ENCODE results near the gene FAM83G.
A peak's percentile ranks its signal among the peaks of the same experiment; 100 is the strongest.

Gene FAM83G

DNA sequence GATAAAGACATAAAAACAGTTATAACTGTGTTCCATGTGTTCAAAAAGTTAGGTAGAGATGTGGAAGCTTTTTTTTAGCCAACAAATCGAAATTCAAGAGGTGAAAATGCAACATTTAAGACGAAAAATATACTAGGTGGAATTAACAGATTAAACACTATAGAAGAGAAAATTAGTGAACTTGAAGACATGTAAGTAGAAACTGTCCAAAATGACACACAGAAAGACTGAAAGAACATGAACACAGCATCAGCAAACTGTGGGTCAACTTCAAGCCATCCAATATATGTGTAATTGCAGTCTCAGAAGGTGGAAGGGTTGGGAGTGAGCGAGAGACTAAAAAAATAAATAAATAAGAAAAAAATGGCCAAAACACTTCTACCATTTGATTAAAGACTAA is 9.3 kb downstream of the FAM83G start:
- TF ChIP-seq TCF4 (CRISPR knock-in tag; IDR thresholded peaks at IDR 0.05; ENCODE audit: borderline replicate concordance): no peak
- no peak for TF ChIP-seq ISL1 (CRISPR knock-in tag; IDR thresholded peaks at IDR 0.05)
- TF ChIP-seq ZFP30 (CRISPR knock-in tag; IDR thresholded peaks at IDR 0.05): peak; percentile 96
- no peak for TF ChIP-seq ZNF70 (CRISPR knock-in tag; IDR thresholded peaks at IDR 0.05)
- no peak for TF ChIP-seq BACH2 (CRISPR knock-in tag; IDR thresholded peaks at IDR 0.05; ENCODE audit: borderline replicate concordance)
- TF ChIP-seq PPARA (CRISPR knock-in tag; IDR thresholded peaks at IDR 0.05; ENCODE audit: borderline replicate concordance): no peak
- no peak for TF ChIP-seq OSR1 (CRISPR knock-in tag; IDR thresholded peaks at IDR 0.05)
- TF ChIP-seq, protein P1, sequence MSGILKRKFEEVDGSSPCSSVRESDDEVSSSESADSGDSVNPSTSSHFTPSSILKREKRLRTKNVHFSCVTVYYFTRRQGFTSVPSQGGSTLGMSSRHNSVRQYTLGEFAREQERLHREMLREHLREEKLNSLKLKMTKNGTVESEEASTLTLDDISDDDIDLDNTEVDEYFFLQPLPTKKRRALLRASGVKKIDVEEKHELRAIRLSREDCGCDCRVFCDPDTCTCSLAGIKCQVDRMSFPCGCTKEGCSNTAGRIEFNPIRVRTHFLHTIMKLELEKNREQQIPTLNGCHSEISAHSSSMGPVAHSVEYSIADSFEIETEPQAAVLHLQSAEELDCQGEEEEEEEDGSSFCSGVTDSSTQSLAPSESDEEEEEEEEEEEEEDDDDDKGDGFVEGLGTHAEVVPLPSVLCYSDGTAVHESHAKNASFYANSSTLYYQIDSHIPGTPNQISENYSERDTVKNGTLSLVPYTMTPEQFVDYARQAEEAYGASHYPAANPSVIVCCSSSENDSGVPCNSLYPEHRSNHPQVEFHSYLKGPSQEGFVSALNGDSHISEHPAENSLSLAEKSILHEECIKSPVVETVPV (CRISPR knock-in tag; IDR thresholded peaks at IDR 0.05): no peak

DNA sequence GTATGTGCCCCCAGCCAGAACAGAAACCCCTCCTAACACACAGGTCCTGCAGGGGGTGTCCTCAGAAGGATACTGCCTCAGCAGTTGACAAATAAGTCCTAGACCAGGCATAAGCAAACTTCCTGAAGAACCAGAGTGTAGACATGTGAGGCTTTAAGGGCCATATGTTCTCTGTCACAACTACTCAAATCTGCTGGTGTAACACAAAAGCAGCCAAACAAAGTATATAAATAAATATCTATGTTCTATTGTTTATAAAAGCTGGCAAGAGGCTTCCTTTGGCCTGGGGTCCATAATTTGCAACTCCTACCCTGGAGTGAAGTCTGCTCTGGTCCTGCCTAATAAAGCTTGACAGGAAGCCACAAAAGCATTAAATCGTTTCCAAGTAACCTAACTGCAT is 9.9 kb downstream of the FAM83G start:
- no peak for ATAC-seq
- no peak for TF ChIP-seq TOX (CRISPR knock-in tag; IDR thresholded peaks at IDR 0.05; ENCODE audit: borderline replicate concordance)
- TF ChIP-seq ARNTL (CRISPR knock-in tag; IDR thresholded peaks at IDR 0.05; ENCODE audit: borderline replicate concordance, low read depth): no peak
- no peak for TF ChIP-seq ZNF565 (CRISPR knock-in tag; conservative IDR thresholded peaks at IDR 0.05; ENCODE audit: low read depth)
- no peak for TF ChIP-seq OSR1 (CRISPR knock-in tag; IDR thresholded peaks at IDR 0.05)
- no peak for TF ChIP-seq RARB (CRISPR knock-in tag; IDR thresholded peaks at IDR 0.05)

More for the DNA sequence above, 9.3 kb downstream of the FAM83G start:
- ATAC-seq: no peak

DNA sequence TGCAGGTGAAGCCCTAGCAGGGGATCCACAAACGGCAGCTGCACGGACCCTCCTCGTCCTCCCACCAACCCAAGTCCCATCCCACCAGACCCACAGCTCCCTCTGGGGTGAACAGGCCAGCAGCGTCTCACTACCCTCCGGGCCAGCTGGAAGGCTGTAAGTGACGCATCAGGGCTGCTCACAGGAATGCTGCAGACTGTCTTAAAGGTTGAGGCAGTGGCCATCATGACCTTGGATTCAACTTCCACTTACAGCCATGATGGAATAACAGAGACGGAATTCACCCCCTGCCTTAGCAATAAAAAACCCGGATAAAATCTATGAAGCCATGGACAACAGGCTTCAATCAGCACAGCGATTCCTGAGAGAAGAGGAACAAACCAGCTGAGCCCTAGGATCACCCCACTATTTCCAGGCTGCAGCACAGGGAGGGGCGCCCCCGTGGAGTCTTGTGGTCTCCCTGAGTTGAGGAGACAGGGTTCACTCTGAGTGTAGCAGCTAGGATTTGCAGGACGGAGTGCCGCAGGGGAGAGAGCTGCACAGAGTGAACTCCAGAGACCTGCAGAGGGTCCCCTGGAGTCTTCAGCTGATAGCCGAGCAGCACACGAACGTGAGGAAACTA is 10.5 kb downstream of the FAM83G start:
- TF ChIP-seq ZFP3 (CRISPR knock-in tag; IDR thresholded peaks at IDR 0.05) (no peak), ESRRG (CRISPR knock-in tag; IDR thresholded peaks at IDR 0.05) (no peak), CSDC2 (CRISPR knock-in tag; IDR thresholded peaks at IDR 0.05) (no peak), RARB (CRISPR knock-in tag; IDR thresholded peaks at IDR 0.05) (no peak)
- TF ChIP-seq, protein P2, sequence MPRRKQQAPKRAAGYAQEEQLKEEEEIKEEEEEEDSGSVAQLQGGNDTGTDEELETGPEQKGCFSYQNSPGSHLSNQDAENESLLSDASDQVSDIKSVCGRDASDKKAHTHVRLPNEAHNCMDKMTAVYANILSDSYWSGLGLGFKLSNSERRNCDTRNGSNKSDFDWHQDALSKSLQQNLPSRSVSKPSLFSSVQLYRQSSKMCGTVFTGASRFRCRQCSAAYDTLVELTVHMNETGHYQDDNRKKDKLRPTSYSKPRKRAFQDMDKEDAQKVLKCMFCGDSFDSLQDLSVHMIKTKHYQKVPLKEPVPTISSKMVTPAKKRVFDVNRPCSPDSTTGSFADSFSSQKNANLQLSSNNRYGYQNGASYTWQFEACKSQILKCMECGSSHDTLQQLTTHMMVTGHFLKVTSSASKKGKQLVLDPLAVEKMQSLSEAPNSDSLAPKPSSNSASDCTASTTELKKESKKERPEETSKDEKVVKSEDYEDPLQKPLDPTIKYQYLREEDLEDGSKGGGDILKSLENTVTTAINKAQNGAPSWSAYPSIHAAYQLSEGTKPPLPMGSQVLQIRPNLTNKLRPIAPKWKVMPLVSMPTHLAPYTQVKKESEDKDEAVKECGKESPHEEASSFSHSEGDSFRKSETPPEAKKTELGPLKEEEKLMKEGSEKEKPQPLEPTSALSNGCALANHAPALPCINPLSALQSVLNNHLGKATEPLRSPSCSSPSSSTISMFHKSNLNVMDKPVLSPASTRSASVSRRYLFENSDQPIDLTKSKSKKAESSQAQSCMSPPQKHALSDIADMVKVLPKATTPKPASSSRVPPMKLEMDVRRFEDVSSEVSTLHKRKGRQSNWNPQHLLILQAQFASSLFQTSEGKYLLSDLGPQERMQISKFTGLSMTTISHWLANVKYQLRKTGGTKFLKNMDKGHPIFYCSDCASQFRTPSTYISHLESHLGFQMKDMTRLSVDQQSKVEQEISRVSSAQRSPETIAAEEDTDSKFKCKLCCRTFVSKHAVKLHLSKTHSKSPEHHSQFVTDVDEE (CRISPR knock-in tag; IDR thresholded peaks at IDR 0.05): no peak
- no peak for ATAC-seq

DNA sequence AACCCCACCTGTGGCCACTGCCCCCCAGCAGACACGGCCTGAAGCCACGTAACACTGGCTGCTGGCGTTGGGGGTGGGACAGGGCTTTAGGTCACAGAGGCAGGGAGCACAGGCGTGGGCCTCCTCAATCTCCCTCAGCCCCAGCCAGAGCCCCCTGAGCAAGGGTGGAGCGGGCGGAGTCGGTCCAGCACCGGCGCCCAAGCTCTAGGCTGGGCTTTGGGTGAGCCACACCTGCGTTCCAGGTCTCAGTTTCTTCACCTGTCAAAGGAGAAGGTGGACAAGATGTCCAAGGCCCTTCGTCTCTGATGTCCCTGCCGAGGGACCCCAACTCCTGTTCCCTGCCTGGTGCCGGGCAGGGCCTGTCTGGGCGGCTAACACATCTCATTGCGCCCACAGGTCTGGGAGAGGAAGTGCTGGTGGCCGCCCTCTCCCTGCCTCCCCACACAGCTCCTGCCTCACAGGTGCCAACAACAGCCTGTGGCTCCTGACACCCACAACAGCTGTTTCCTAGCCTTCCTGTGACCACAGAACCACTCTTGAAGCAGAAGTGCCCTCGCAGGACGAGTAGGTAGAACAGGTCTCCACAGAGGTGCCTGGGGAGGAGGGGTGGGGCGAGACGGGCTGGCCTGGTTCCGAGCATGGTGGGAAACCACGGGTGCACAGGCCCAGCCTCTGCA is 12.0 kb downstream of the FAM83G start:
- ATAC-seq: no peak
- TF ChIP-seq ZNF565 (CRISPR knock-in tag; conservative IDR thresholded peaks at IDR 0.05; ENCODE audit: low read depth) (no peak), OSR1 (CRISPR knock-in tag; IDR thresholded peaks at IDR 0.05) (no peak), RARB (CRISPR knock-in tag; IDR thresholded peaks at IDR 0.05) (no peak), SNAI2 (CRISPR knock-in tag; IDR thresholded peaks at IDR 0.05) (no peak), CSDC2 (CRISPR knock-in tag; IDR thresholded peaks at IDR 0.05) (no peak), BACH2 (CRISPR knock-in tag; IDR thresholded peaks at IDR 0.05; ENCODE audit: borderline replicate concordance) (no peak), ZNF8 (CRISPR knock-in tag; IDR thresholded peaks at IDR 0.05) (no peak), ESRRG (CRISPR knock-in tag; IDR thresholded peaks at IDR 0.05) (no peak), TCF4 (CRISPR knock-in tag; IDR thresholded peaks at IDR 0.05; ENCODE audit: borderline replicate concordance) (no peak), GLIS3 (CRISPR knock-in tag; IDR thresholded peaks at IDR 0.05) (no peak), ZFP3 (CRISPR knock-in tag; IDR thresholded peaks at IDR 0.05) (no peak), ARNTL (CRISPR knock-in tag; IDR thresholded peaks at IDR 0.05; ENCODE audit: borderline replicate concordance, low read depth) (no peak), PPARA (CRISPR knock-in tag; IDR thresholded peaks at IDR 0.05; ENCODE audit: borderline replicate concordance) (no peak), ZC3H10 (CRISPR knock-in tag; IDR thresholded peaks at IDR 0.05) (no peak), ZFP30 (CRISPR knock-in tag; IDR thresholded peaks at IDR 0.05) (no peak), ISL1 (CRISPR knock-in tag; IDR thresholded peaks at IDR 0.05) (no peak)
- TF ChIP-seq, protein P3, sequence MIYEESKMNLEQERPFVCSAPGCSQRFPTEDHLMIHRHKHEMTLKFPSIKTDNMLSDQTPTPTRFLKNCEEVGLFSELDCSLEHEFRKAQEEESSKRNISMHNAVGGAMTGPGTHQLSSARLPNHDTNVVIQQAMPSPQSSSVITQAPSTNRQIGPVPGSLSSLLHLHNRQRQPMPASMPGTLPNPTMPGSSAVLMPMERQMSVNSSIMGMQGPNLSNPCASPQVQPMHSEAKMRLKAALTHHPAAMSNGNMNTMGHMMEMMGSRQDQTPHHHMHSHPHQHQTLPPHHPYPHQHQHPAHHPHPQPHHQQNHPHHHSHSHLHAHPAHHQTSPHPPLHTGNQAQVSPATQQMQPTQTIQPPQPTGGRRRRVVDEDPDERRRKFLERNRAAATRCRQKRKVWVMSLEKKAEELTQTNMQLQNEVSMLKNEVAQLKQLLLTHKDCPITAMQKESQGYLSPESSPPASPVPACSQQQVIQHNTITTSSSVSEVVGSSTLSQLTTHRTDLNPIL (CRISPR knock-in tag; IDR thresholded peaks at IDR 0.05; ENCODE audit: low read depth): no peak
- TF ChIP-seq, protein P4, sequence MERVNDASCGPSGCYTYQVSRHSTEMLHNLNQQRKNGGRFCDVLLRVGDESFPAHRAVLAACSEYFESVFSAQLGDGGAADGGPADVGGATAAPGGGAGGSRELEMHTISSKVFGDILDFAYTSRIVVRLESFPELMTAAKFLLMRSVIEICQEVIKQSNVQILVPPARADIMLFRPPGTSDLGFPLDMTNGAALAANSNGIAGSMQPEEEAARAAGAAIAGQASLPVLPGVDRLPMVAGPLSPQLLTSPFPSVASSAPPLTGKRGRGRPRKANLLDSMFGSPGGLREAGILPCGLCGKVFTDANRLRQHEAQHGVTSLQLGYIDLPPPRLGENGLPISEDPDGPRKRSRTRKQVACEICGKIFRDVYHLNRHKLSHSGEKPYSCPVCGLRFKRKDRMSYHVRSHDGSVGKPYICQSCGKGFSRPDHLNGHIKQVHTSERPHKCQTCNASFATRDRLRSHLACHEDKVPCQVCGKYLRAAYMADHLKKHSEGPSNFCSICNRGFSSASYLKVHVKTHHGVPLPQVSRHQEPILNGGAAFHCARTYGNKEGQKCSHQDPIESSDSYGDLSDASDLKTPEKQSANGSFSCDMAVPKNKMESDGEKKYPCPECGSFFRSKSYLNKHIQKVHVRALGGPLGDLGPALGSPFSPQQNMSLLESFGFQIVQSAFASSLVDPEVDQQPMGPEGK (CRISPR knock-in tag; IDR thresholded peaks at IDR 0.05; ENCODE audit: borderline replicate concordance): no peak
- TF ChIP-seq, protein P2 (CRISPR knock-in tag; IDR thresholded peaks at IDR 0.05): no peak
- TF ChIP-seq, protein P1 (CRISPR knock-in tag; IDR thresholded peaks at IDR 0.05): no peak

All from SK-N-SH treated with all-trans-retinoic acid at 6 μM for 48 hours (cell line).